Heart left ventricle (tissue), 13 donors: ENCODE data around the gene ANK3.

Source experiments
- CTCF ChIP-seq, 12 donors: fragments of 200-600 bp; sonication (generic) in 4 of 12; IDR thresholded peaks; one replicate each; pipeline versions ENCODE4 v1.5.0 to v1.8.0; 2018 to 2022; ENCODE audit warnings: antibody characterized with exemption in 12 of 12, mild to moderate bottlenecking in 5 of 12
- POLR2A ChIP-seq, 2 donors: fragments of 450-650 bp; IDR thresholded peaks; one replicate each; pipeline ENCODE4 v1.6.1; 2017; ENCODE audit warnings: antibody characterized with exemption in 2 of 2, mild to moderate bottlenecking in 2 of 2, moderate library complexity in 2 of 2
- donor health status: ischemic (EF 13 %, LVEDD 7.1; RV severe dilation, severe dysfunction).
- donor health status: DM: no; HTN: yes; CAD: no.
- donor health status: DM: no; HTN: no; CAD: no.
- donor health status: ischemic (EF 25% LVEDD 6.9; RV normal size, moderate dysfunction).
- donor health status: ischemic (EF 25% LVEDD 5.7; RV mildly dilated, moderate dysfunction).
- donor health status: ischemic (EF 35%, LVEDD 5.7; RV mildly dilated, moderate dysfunction).
- donor health status: nonischemic (EF 11% LVEDD 7.7; RV severe dilation, severe dysfunction).
- donor health status: DM: yes; HTN: yes; CAD: no.
- donor health status: PGD.
- donor health status: ischemic (EF 29% LVEDD 5.4; RV normal size, mild dysfunction).
- donor health status: nonischemic (EF 23%, LVEDD 6.1; RV moderate dilation, normal function).

GRCh38 chr10:60420991-60421894 lies 31.6 kb upstream of the ANK3 start:
- TF ChIP-seq CTCF (IDR thresholded peaks at IDR 0.05), result no peak
- no peak for TF ChIP-seq POLR2A (IDR thresholded peaks at IDR 0.05)
